CD14-positive monocyte (primary cell): Measurements from ENCODE around the gene CCDC59. TPM values are rescaled to one million over a fixed set of nuclear protein-coding genes. Genes with fewer than 3 reads are reported as not detected.

ENCODE experiments used
- DNase-seq, 3 donors: peaks; one replicate each; pipeline ENCODE4 v3.0.0-alpha.2; 2011 to 2022
- H2AFZ ChIP-seq: 2 replicates; pipeline ENCODE4 v1.6.0; 2012; ENCODE audit warnings: mild to moderate bottlenecking, low read depth, low read length, inconsistent platforms; ENCODE audit not compliant: insufficient read depth, poor library complexity, severe bottlenecking
- H3K27ac ChIP-seq, 2 donors: 1 replicate in 1 of 2; 2 replicates in 1 of 2; pipeline ENCODE4 v1.5.1; 2012 to 2013; ENCODE audit warnings: low read length in 2 of 2, control low read depth in 1 of 2, inconsistent platforms in 1 of 2, low read depth in 1 of 2, mild to moderate bottlenecking in 1 of 2
- H3K27me3 ChIP-seq, 2 donors: one replicate each; pipeline versions ENCODE4 v1.6.0 to v1.6.1; 2011 to 2013; ENCODE audit warnings: low read length in 2 of 2; ENCODE audit not compliant: control insufficient read depth in 2 of 2, insufficient read depth in 2 of 2
- H3K36me3 ChIP-seq, 2 donors: replicated peaks in 1 of 2; 1 replicate in 1 of 2; 2 replicates in 1 of 2; pipeline versions ENCODE4 v1.5.1 to v1.6.1; 2012 to 2013; ENCODE audit warnings: low read length in 2 of 2, control low read depth in 1 of 2, inconsistent platforms in 1 of 2, mild to moderate bottlenecking in 1 of 2; ENCODE audit not compliant: insufficient read depth in 2 of 2, control insufficient read depth in 1 of 2
- H3K4me1 ChIP-seq, 2 donors: 1 replicate in 1 of 2; 2 replicates in 1 of 2; pipeline versions ENCODE4 v1.5.1 to v1.6.1; 2012 to 2013; ENCODE audit warnings: low read length in 2 of 2, control low read depth in 1 of 2, inconsistent platforms in 1 of 2, mild to moderate bottlenecking in 1 of 2, moderate library complexity in 1 of 2; ENCODE audit not compliant: insufficient read depth in 2 of 2, control insufficient read depth in 1 of 2
- H3K4me2 ChIP-seq: replicated peaks from 2 replicates; pipeline ENCODE3; 2012; ENCODE audit warnings: low read length, moderate library complexity, mild to moderate bottlenecking; ENCODE audit not compliant: poor library complexity, severe bottlenecking; ENCODE audit errors: extremely low read depth
- H3K4me3 ChIP-seq, 3 experiments: fragments of 200-600 bp in 1 of 3; sonication (generic) in 1 of 3; replicated peaks in 1 of 3; 1 replicate in 2 of 3; 2 replicates in 1 of 3; pipeline ENCODE4 v1.5.1; 2011 to 2013; ENCODE audit warnings: low read length in 3 of 3, mild to moderate bottlenecking in 3 of 3, control low read depth in 2 of 3, low read depth in 2 of 3, inconsistent platforms in 1 of 3, moderate library complexity in 1 of 3
- H3K79me2 ChIP-seq: 2 replicates; pipeline ENCODE4 v1.6.0; 2012; ENCODE audit warnings: mild to moderate bottlenecking, control low read depth, inconsistent platforms, low read length, moderate library complexity; ENCODE audit not compliant: insufficient read depth
- H3K9ac ChIP-seq: 2 replicates; pipeline ENCODE4 v1.6.0; 2017; ENCODE audit warnings: low read length, mild to moderate bottlenecking; ENCODE audit not compliant: insufficient read depth, poor library complexity, severe bottlenecking
- H3K9me3 ChIP-seq, 2 donors: replicated peaks in 1 of 2; 1 replicate in 1 of 2; 2 replicates in 1 of 2; pipeline versions ENCODE4 v1.5.1 to v1.6.1; 2012 to 2013; ENCODE audit warnings: low read length in 2 of 2, control low read depth in 1 of 2; ENCODE audit not compliant: control insufficient read depth in 1 of 2, insufficient read depth in 1 of 2
- H4K20me1 ChIP-seq: 2 replicates; pipeline ENCODE4 v1.6.0; 2012; ENCODE audit warnings: mild to moderate bottlenecking, low read length, control low read depth, moderate library complexity; ENCODE audit not compliant: insufficient read depth
- H3K27ac Mint-ChIP-seq, 7 donors: one replicate each; pipeline ENCODE4 v1.8.0; 2020; ENCODE audit warnings: mild to moderate bottlenecking in 7 of 7, mixed read lengths in 7 of 7, moderate library complexity in 6 of 7, inconsistent platforms in 2 of 7
- H3K27me3 Mint-ChIP-seq, 3 donors: one replicate each; pipeline ENCODE4 v1.8.0; 2021 to 2022; ENCODE audit warnings: low read depth in 3 of 3, mild to moderate bottlenecking in 3 of 3, mixed read lengths in 3 of 3, moderate library complexity in 3 of 3, inconsistent platforms in 1 of 3
- H3K36me3 Mint-ChIP-seq, 2 donors: one replicate each; pipeline ENCODE4 v1.8.0; 2020; ENCODE audit warnings: mixed read lengths in 2 of 2, inconsistent platforms in 1 of 2, mild to moderate bottlenecking in 1 of 2
- H3K4me1 Mint-ChIP-seq: one replicate; pipeline ENCODE4 v1.8.0; 2020; ENCODE audit warnings: mild to moderate bottlenecking, mixed read lengths
- H3K4me3 Mint-ChIP-seq, 2 donors: one replicate each; pipeline ENCODE4 v1.8.0; 2020; ENCODE audit warnings: mild to moderate bottlenecking in 2 of 2, mixed read lengths in 2 of 2, moderate library complexity in 1 of 2
- H3K9me3 Mint-ChIP-seq, 7 donors: one replicate each; pipeline ENCODE4 v1.8.0; 2020 to 2022; ENCODE audit warnings: mixed read lengths in 7 of 7, mild to moderate bottlenecking in 6 of 7, moderate library complexity in 6 of 7, inconsistent platforms in 2 of 7
- WGBS: methylation state at CpG from one replicate; pipeline ENCODE4 v1.1.5; 2013; ENCODE audit warnings: missing lambda C conversion rate; ENCODE audit not compliant: insufficient coverage; 5-methylcytosine and 5-hydroxymethylcytosine counted together
- intact Hi-C, 2 donors: fragments of 100-400 bp; cut with micrococcal nuclease; formaldehyde crosslinking; loops; one replicate each; pipeline versions ENCODE4 v1.15.0 to v1.15.1; 2023
- polyA plus RNA-seq, 3 donors: library from polyadenylated mRNA; depleted of rRNA in 1 of 3; unstranded in 2 of 3; stranded (reverse) in 1 of 3; fragments of 300-500 nt in 2 of 3; fragments of >200 nt in 1 of 3; fragmentation: Illumina TruSeq in 2 of 3; gene quantifications; 1 replicate in 2 of 3; 2 replicates in 1 of 3; pipeline ENCODE4 v1.2.3, GENCODE V29; 2012 to 2021
- TF ChIP-seq, protein P1 (sequence below): fragments of 200-600 bp; IDR thresholded peaks from one replicate; pipeline ENCODE4 v1.8.0; 2022; ENCODE audit warnings: antibody characterized with exemption, mild to moderate bottlenecking

Gene CCDC59
- polyA plus RNA-seq, 3 donors: 53.5 to 70.9 (median 55.3) TPM

DNA sequence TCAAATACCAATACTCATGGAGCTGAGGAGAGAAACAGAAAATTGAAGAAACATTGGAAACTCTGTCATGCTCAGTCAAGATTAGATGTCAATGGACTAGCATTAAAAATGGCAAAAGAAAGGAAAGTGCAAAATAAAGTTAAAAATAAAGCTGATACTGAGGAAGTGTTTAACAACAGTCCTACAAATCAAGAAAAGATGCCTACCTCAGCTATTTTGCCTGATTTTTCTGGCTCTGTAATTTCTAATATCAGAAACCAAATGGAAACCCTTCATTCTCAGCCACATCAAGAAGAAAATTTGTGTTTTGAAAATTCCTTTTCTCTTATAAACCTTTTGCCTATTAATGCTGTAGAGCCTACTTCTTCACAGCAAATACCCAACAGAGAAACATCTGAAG lies 40.7 kb upstream of the CCDC59 start:
- Histone ChIP-seq H3K4me1 (no peaks in the 10 kb centered on the region), H3K9me3 (no peaks in the 10 kb centered on the region), H3K36me3 (peaks cover 12 to 26% of the 10 kb centered on the region in 2 donors), H3K27ac (no peak overlapping the region), H4K20me1 (no peaks in the 10 kb centered on the region), H3K4me2 (no peak overlapping the region), H3K9ac (no peak overlapping the region), H3K27me3 (no peaks in the 10 kb centered on the region), H3K4me3 (no peak overlapping the region), H3K79me2 (no peaks in the 10 kb centered on the region), H2AFZ (no peak overlapping the region)
- TF ChIP-seq, protein P1, sequence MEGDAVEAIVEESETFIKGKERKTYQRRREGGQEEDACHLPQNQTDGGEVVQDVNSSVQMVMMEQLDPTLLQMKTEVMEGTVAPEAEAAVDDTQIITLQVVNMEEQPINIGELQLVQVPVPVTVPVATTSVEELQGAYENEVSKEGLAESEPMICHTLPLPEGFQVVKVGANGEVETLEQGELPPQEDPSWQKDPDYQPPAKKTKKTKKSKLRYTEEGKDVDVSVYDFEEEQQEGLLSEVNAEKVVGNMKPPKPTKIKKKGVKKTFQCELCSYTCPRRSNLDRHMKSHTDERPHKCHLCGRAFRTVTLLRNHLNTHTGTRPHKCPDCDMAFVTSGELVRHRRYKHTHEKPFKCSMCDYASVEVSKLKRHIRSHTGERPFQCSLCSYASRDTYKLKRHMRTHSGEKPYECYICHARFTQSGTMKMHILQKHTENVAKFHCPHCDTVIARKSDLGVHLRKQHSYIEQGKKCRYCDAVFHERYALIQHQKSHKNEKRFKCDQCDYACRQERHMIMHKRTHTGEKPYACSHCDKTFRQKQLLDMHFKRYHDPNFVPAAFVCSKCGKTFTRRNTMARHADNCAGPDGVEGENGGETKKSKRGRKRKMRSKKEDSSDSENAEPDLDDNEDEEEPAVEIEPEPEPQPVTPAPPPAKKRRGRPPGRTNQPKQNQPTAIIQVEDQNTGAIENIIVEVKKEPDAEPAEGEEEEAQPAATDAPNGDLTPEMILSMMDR: no peak
- H3K4me1 Mint-ChIP-seq: no peaks in the 10 kb centered on the region
- no peak overlapping the region for H3K27ac Mint-ChIP-seq
- no peaks in the 10 kb centered on the region for H3K9me3 Mint-ChIP-seq
- no peak for DNase-seq
- intact Hi-C loops: no loop called here
- peaks cover 28 to 30% of the 10 kb centered on the region in 2 donors for H3K36me3 Mint-ChIP-seq
- no peak overlapping the region for H3K4me3 Mint-ChIP-seq
- no peaks in the 10 kb centered on the region for H3K27me3 Mint-ChIP-seq

DNA sequence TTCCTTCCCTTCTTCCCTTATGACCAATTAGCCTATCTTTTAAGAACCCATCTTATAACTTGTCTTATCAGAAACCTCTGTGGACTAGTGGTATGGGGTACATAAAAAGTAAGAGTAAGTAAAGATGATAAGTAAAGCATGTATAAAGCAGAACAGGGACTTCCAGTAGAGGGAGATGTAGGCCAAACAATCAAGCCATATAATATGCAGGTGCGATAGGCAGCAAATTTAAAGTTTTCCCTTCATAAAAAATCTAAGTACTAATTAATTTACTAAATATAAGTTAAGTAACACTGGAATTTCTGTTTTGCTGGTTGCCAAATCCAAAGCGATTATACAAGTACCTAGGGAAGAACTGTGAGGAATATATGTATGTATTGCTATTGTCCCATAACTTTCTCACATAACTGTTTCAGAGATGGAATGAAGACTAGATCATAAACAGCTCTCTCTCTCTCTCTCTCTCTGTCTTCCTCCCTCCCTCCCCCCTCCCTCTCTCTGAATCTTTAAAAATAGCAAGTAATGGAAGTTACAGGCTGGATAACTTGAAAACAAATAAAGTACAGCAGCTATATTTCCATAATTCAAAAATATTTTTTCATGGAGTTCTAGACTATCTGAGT lies 25.9 kb upstream of the CCDC59 start:
- Mint-ChIP-seq H3K27me3 (no peaks in the 10 kb centered on the region), H3K27ac (no peak overlapping the region), H3K9me3 (peaks cover 0 to under 1% (median 0%) of the 10 kb centered on the region in 7 donors), H3K36me3 (peaks cover 8 to 13% of the 10 kb centered on the region in 2 donors), H3K4me1 (no peaks in the 10 kb centered on the region), H3K4me3 (no peak overlapping the region)
- TF ChIP-seq, protein P1: no peak
- H4K20me1 ChIP-seq: no peaks in the 10 kb centered on the region
- no peaks in the 10 kb centered on the region for H3K9me3 ChIP-seq
- no peak overlapping the region for H3K4me2 ChIP-seq
- intact Hi-C loops: no loop called here
- H3K79me2 ChIP-seq: no peaks in the 10 kb centered on the region
- no peak overlapping the region for H3K4me3 ChIP-seq
- no peaks in the 10 kb centered on the region for H3K27me3 ChIP-seq
- no peak overlapping the region for H3K9ac ChIP-seq
- WGBS: no CpG with 5 or more reads among the region's 2 CpGs
- DNase-seq: no peak
- no peak overlapping the region for H2AFZ ChIP-seq
- H3K36me3 ChIP-seq: peaks cover 0 to 8% of the 10 kb centered on the region in 2 donors
- H3K27ac ChIP-seq: no peak overlapping the region
- no peaks in the 10 kb centered on the region for H3K4me1 ChIP-seq
